ENCODE data around the gene HAP1. TPM values are rescaled to one million over a fixed set of nuclear protein-coding genes. Genes with fewer than 3 reads are reported as not detected.

The HAP1 gene
- total and polyA plus RNA-seq, 2 donors (not counting 1 experiment from before 2014, with no cell fraction given) = 0.02 to 0.17 TPM

DNA sequence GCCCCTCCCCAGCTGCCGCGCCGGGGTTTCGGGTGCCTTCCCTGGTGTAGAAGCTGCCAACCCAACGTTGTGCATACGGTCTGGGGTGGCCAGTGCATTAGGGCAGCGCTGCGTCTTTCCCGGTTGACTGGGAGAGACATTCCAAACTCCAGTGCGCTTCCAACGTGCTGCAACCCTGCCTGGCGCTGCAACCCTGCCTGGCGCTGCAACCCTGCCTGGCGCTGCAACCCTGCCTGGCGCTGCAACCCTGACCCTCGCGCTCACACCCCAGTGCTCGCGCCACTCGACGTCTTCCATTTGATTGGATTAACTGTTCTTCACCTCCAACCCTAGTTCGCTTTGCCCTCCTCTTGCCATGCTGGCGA, 488 bp upstream of the HAP1 start:
- peak in 1 of 2 donors; percentile 14 for DNase-seq (ENCODE audit: low read depth in 2 of 2)
- Histone ChIP-seq H3K4me1 (ENCODE audit: control insufficient read depth, extremely low read depth, insufficient read depth, low read length) (no peaks in the 10 kb centered on the region), H3K4me2 (ENCODE audit: extremely low read depth, insufficient read depth, low read length) (no peak overlapping the region), H3K9me3 (ENCODE audit: control insufficient read depth, insufficient read depth, low read depth, low read length) (no peaks in the 10 kb centered on the region), H4K20me1 (ENCODE audit: control insufficient read depth, extremely low read depth, insufficient read depth, low read length) (no peaks in the 10 kb centered on the region), H3K79me2 (ENCODE audit: control insufficient read depth, insufficient read depth, low read length) (no peaks in the 10 kb centered on the region), H2AFZ (ENCODE audit: low read length) (no peak overlapping the region), H3K4me3 (replicated peaks in 1 of 4; ENCODE audit: control extremely low read depth in 1 of 4, insufficient read depth in 1 of 4, low read depth in 3 of 4, low read length in 4 of 4) (peak overlapping the region in 3 of 4 experiments; percentile 19 to 50 (median 42)), H3K27me3 (ENCODE audit: control insufficient read depth, insufficient read depth, low read length) (peaks cover 57% of the 10 kb centered on the region), H3K36me3 (ENCODE audit: control insufficient read depth, insufficient read depth, low read length) (no peaks in the 10 kb centered on the region), H3K9ac (ENCODE audit: insufficient read depth, low read length) (no peak overlapping the region), H3K27ac (ENCODE audit: insufficient read depth, low read length) (no peak overlapping the region)
- no peak for TF ChIP-seq EZH2 (IDR thresholded peaks at IDR 0.05; ENCODE audit: low read length, missing control alignments)
- TF ChIP-seq, protein P1, sequence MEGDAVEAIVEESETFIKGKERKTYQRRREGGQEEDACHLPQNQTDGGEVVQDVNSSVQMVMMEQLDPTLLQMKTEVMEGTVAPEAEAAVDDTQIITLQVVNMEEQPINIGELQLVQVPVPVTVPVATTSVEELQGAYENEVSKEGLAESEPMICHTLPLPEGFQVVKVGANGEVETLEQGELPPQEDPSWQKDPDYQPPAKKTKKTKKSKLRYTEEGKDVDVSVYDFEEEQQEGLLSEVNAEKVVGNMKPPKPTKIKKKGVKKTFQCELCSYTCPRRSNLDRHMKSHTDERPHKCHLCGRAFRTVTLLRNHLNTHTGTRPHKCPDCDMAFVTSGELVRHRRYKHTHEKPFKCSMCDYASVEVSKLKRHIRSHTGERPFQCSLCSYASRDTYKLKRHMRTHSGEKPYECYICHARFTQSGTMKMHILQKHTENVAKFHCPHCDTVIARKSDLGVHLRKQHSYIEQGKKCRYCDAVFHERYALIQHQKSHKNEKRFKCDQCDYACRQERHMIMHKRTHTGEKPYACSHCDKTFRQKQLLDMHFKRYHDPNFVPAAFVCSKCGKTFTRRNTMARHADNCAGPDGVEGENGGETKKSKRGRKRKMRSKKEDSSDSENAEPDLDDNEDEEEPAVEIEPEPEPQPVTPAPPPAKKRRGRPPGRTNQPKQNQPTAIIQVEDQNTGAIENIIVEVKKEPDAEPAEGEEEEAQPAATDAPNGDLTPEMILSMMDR (conservative IDR thresholded peaks at IDR 0.05 in 1 of 2, IDR thresholded peaks at IDR 0.05 in 1 of 2; ENCODE audit: low read depth in 1 of 2, low read length in 2 of 2) = no peak

DNA sequence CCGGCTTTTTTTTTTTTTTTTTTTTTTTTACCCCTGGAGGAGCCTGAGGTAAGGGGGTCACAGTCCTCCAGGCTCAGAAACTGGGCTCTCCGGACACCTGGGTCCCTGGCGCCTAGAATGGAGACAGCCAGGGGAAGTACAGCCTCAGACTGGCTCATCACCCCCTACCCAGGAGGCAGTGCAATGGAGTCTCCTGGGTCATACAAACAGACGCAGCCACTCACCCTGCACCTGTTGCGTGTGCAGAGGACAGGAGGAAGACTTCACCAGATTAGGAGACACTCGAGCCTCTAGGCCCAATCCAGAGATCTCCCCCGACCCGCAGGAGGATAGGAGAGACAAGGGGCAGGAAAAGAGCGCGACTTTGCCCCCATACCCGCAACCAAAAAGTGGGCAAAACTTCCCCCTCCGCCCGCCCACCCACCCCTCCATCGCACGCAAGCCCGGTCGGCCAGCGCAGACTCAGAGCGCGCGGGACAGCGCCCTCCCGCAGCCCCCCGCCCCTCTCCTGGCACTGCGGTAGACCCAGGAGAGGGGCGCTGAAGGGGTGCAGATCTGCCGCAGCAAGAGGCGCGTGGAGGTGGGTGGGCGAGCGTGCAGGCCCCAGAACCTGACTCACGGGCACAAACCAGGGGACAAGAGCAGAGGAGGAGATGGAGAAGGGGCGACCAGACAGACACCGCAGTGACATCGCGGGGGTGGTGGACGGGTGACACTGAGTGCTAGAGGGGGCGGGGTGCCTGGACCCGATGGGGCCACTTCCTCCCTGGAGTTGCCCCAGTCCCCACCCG, 900 bp downstream of the HAP1 start:
- TF ChIP-seq, protein P1 (conservative IDR thresholded peaks at IDR 0.05 in 1 of 2, IDR thresholded peaks at IDR 0.05 in 1 of 2; ENCODE audit: low read depth in 1 of 2, low read length in 2 of 2) = no peak
- peak; percentile 47 for TF ChIP-seq EZH2 (IDR thresholded peaks at IDR 0.05; ENCODE audit: low read length, missing control alignments)
- H3K4me3 ChIP-seq (replicated peaks in 1 of 4; ENCODE audit: control extremely low read depth in 1 of 4, insufficient read depth in 1 of 4, low read depth in 3 of 4, low read length in 4 of 4) = peak overlapping the region in 1 of 4 experiments; percentile 50
- H3K27me3 ChIP-seq (ENCODE audit: control insufficient read depth, insufficient read depth, low read length) = peaks cover 57% of the 10 kb centered on the region

GRCh38 chr17:41731836-41732235, 2.6 kb downstream of the HAP1 start:
- no peak overlapping the region for H3K9ac ChIP-seq (ENCODE audit: insufficient read depth, low read length)
- no peaks in the 10 kb centered on the region for H4K20me1 ChIP-seq (ENCODE audit: control insufficient read depth, extremely low read depth, insufficient read depth, low read length)
- no peaks in the 10 kb centered on the region for H3K36me3 ChIP-seq (ENCODE audit: control insufficient read depth, insufficient read depth, low read length)
- no peaks in the 10 kb centered on the region for H3K9me3 ChIP-seq (ENCODE audit: control insufficient read depth, insufficient read depth, low read depth, low read length)
- TF ChIP-seq, protein P1 (conservative IDR thresholded peaks at IDR 0.05 in 1 of 2, IDR thresholded peaks at IDR 0.05 in 1 of 2; ENCODE audit: low read depth in 1 of 2, low read length in 2 of 2) = no peak
- TF ChIP-seq EZH2 (IDR thresholded peaks at IDR 0.05; ENCODE audit: low read length, missing control alignments) = peak; percentile 5
- no peak for DNase-seq (ENCODE audit: low read depth in 2 of 2)
- no peak overlapping the region for H3K4me2 ChIP-seq (ENCODE audit: extremely low read depth, insufficient read depth, low read length)
- H3K27ac ChIP-seq (ENCODE audit: insufficient read depth, low read length) = no peak overlapping the region
- H3K4me1 ChIP-seq (ENCODE audit: control insufficient read depth, extremely low read depth, insufficient read depth, low read length) = no peaks in the 10 kb centered on the region
- no peak overlapping the region for H2AFZ ChIP-seq (ENCODE audit: low read length)
- H3K79me2 ChIP-seq (ENCODE audit: control insufficient read depth, insufficient read depth, low read length) = no peaks in the 10 kb centered on the region
- H3K27me3 ChIP-seq (ENCODE audit: control insufficient read depth, insufficient read depth, low read length) = peaks cover 52% of the 10 kb centered on the region
- H3K4me3 ChIP-seq (replicated peaks in 1 of 4; ENCODE audit: control extremely low read depth in 1 of 4, insufficient read depth in 1 of 4, low read depth in 3 of 4, low read length in 4 of 4) = no peak overlapping the region

More for the DNA sequence above, 900 bp downstream of the HAP1 start:
- Histone ChIP-seq H3K36me3 (ENCODE audit: control insufficient read depth, insufficient read depth, low read length) (no peaks in the 10 kb centered on the region), H3K27ac (ENCODE audit: insufficient read depth, low read length) (no peak overlapping the region), H3K4me1 (ENCODE audit: control insufficient read depth, extremely low read depth, insufficient read depth, low read length) (no peaks in the 10 kb centered on the region), H3K79me2 (ENCODE audit: control insufficient read depth, insufficient read depth, low read length) (no peaks in the 10 kb centered on the region), H3K9me3 (ENCODE audit: control insufficient read depth, insufficient read depth, low read depth, low read length) (no peaks in the 10 kb centered on the region), H3K4me2 (ENCODE audit: extremely low read depth, insufficient read depth, low read length) (no peak overlapping the region), H3K9ac (ENCODE audit: insufficient read depth, low read length) (no peak overlapping the region), H2AFZ (ENCODE audit: low read length) (no peak overlapping the region), H4K20me1 (ENCODE audit: control insufficient read depth, extremely low read depth, insufficient read depth, low read length) (no peaks in the 10 kb centered on the region)
- no peak for DNase-seq (ENCODE audit: low read depth in 2 of 2)

Measured in fibroblast of lung (primary cell).